ENCODE results near the gene MCF2L.

DNA sequence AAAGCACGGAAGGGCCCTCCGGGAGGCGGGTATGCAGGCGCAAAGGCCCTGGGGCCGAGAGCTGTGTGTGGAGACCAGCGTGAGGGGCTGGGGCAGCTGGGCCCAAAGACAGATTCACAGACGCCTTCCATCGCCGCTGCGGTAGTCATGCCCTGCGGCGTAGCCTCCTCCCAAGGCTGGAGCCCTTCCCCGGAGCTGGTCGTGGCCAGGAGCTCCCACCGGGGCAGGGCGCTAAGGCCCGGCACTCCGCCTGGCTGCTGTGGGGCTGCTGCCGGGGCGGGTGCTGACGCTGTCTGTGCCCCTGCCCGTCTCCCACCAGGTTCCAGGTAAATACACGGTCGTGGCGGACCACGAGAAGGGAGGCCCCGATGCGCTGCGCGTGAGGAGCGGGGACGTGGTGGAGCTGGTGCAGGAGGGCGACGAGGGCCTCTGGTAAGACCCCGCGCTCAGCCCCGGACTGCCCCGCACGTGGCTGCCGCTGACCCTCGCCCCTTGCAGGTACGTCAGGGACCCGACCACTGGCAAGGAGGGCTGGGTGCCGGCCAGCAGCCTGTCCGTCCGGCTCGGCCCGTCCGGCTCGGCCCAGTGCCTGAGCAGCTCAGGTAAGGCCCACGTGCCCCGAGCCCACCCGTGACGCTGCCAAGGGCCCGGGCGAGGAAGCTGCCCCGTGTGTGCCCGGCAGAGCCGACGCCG lies 127.2 kb downstream of the MCF2L start:
- TF ChIP-seq POLR2A (IDR thresholded peaks at IDR 0.05), result no peak
- no peak for TF ChIP-seq CTCF (IDR thresholded peaks at IDR 0.05)
- TF ChIP-seq POLR2AphosphoS5 (IDR thresholded peaks at IDR 0.05), result no peak
- TF ChIP-seq EP300 (IDR thresholded peaks at IDR 0.05; ENCODE audit: low read depth), result no peak

Data from transverse colon (tissue), 4 donors.